GM12892 (cell line): ENCODE data around the gene TAOK3.
"Not testable (repeated sequence)": the region's sequence is repeated elsewhere in the genome, so short reads cannot be mapped to it uniquely, and the experiment has no call there.

ENCODE experiments used
- DNase-seq: peaks from one replicate; pipeline ENCODE4 v3.0.0; 2011; ENCODE audit not compliant: insufficient read length
- FAIRE-seq: peaks from 2 replicates; lab custom pipeline; 2011; peaks lifted over from hg19 to GRCh38; lab: Jason Lieb, UNC
- POLR2A ChIP-seq: IDR thresholded peaks from 2 replicates; pipeline ENCODE4 v1.6.1; 2011; ENCODE audit warnings: low read depth, low read length, control low read depth
- POLR2AphosphoS5 ChIP-seq: IDR thresholded peaks from 2 replicates; pipeline ENCODE4 v1.6.1; 2011; ENCODE audit warnings: low read depth, low read length, control low read depth
- TAF1 ChIP-seq: IDR thresholded peaks from 2 replicates; pipeline ENCODE4 v1.6.1; 2011; ENCODE audit warnings: low read depth, mild to moderate bottlenecking, control low read depth, low read length, borderline replicate concordance

TAOK3 gene

GRCh38 chr12:118370601-118371000 is 2.1 kb downstream of the TAOK3 start:
- DNase-seq: no peak
- TF ChIP-seq TAF1 (no peak), POLR2A (no peak), POLR2AphosphoS5 (no peak)
- no peak for FAIRE-seq

- FAIRE-seq: no peak
- DNase-seq: no peak
- TF ChIP-seq TAF1: no peak
- TF ChIP-seq POLR2AphosphoS5: no peak
- TF ChIP-seq POLR2A: no peak
Measured at GRCh38 chr12:118368821-118369220, 3.9 kb downstream of the TAOK3 start.

- TF ChIP-seq TAF1: no peak
- TF ChIP-seq POLR2A: no peak
- TF ChIP-seq POLR2AphosphoS5: no peak
- no peak for DNase-seq
- FAIRE-seq: no peak
Measured at GRCh38 chr12:118361889-118362288, 10.8 kb downstream of the TAOK3 start.

GRCh38 chr12:118361092-118361404 is 11.7 kb downstream of the TAOK3 start:
- no peak for TF ChIP-seq POLR2AphosphoS5
- no peak for TF ChIP-seq POLR2A
- TF ChIP-seq TAF1: no peak
- FAIRE-seq (no peak), DNase-seq (no peak)

- TF ChIP-seq POLR2AphosphoS5 (no peak), POLR2A (no peak)
- DNase-seq (no peak), FAIRE-seq (no peak)
Measured at GRCh38 chr12:118359541-118359915, 13.2 kb downstream of the TAOK3 start.

GRCh38 chr12:118358612-118359540 is 13.8 kb downstream of the TAOK3 start:
- FAIRE-seq: peak; percentile 80

GRCh38 chr12:118358008-118358359 is 14.7 kb downstream of the TAOK3 start:
- TF ChIP-seq POLR2AphosphoS5 (no peak), TAF1 (no peak), POLR2A (no peak)
- no peak for FAIRE-seq
- DNase-seq: no peak

More at GRCh38 chr12:118358612-118359540, 13.8 kb downstream of the TAOK3 start:
- DNase-seq: no peak
- no peak for TF ChIP-seq TAF1
- no peak for TF ChIP-seq POLR2AphosphoS5
- TF ChIP-seq POLR2A: no peak

- no peak for TF ChIP-seq POLR2AphosphoS5
- no peak for TF ChIP-seq POLR2A
- no peak for TF ChIP-seq TAF1
- DNase-seq (peak; percentile 27), FAIRE-seq (peak; percentile 89)
Measured at GRCh38 chr12:118357257-118358007, 15.3 kb downstream of the TAOK3 start.

- FAIRE-seq (peak; percentile 61), DNase-seq (no peak)
- TF ChIP-seq TAF1 (no peak), POLR2A (no peak), POLR2AphosphoS5 (no peak)
Measured at GRCh38 chr12:118356809-118357256, 15.9 kb downstream of the TAOK3 start.

GRCh38 chr12:118355843-118356242 is 16.9 kb downstream of the TAOK3 start:
- DNase-seq (no peak), FAIRE-seq (no peak)
- no peak for TF ChIP-seq TAF1
- no peak for TF ChIP-seq POLR2AphosphoS5
- TF ChIP-seq POLR2A: no peak

- DNase-seq (no peak), FAIRE-seq (no peak)
- TF ChIP-seq TAF1: no peak
- no peak for TF ChIP-seq POLR2A
- TF ChIP-seq POLR2AphosphoS5: no peak
Measured at GRCh38 chr12:118354903-118355302, 17.8 kb downstream of the TAOK3 start.

- not testable (repeated sequence) for DNase-seq, FAIRE-seq
Measured at GRCh38 chr12:118354503-118354902, 18.2 kb downstream of the TAOK3 start.
